ENCODE measurements around the gene SLC35D1.

DNA sequence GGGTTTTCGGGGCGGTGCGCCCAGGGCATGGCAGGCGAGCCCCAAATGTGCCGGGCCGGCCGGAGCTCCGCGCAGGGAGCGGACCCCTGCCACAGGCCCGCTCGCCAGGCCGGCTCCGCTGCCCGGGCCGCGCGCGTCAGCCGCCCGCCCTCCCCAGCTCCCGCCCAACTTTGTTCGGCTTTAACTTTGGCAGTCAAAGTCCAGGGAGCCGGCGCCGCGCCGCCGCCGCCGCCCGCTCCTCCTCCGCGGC, 488 bp downstream of the SLC35D1 start:
- TF ChIP-seq, protein P1, sequence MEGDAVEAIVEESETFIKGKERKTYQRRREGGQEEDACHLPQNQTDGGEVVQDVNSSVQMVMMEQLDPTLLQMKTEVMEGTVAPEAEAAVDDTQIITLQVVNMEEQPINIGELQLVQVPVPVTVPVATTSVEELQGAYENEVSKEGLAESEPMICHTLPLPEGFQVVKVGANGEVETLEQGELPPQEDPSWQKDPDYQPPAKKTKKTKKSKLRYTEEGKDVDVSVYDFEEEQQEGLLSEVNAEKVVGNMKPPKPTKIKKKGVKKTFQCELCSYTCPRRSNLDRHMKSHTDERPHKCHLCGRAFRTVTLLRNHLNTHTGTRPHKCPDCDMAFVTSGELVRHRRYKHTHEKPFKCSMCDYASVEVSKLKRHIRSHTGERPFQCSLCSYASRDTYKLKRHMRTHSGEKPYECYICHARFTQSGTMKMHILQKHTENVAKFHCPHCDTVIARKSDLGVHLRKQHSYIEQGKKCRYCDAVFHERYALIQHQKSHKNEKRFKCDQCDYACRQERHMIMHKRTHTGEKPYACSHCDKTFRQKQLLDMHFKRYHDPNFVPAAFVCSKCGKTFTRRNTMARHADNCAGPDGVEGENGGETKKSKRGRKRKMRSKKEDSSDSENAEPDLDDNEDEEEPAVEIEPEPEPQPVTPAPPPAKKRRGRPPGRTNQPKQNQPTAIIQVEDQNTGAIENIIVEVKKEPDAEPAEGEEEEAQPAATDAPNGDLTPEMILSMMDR (conservative IDR thresholded peaks at IDR 0.05; ENCODE audit: low read length) = no peak
- TF ChIP-seq EZH2phosphoT487 (IDR thresholded peaks at IDR 0.05; ENCODE audit: borderline replicate concordance, low read depth, low read length) = no peak
